Measurements from ENCODE around the gene CENPO.
"Not testable (repeated sequence)": the region's sequence is repeated elsewhere in the genome, so short reads cannot be mapped to it uniquely, and the experiment has no call there.

Gene CENPO

GRCh38 chr2:24788816-24789215 lies 4.4 kb upstream of the CENPO start:
- no peak for DNase-seq

- no peak for DNase-seq
These were observed 1.8 kb upstream of the CENPO start for GRCh38 chr2:24791452-24791851.

GRCh38 chr2:24792542-24792873 lies 717 bp upstream of the CENPO start:
- no peak for DNase-seq

- DNase-seq: no peak
These were observed 673 bp downstream of the CENPO start for GRCh38 chr2:24793761-24794435.

- no peak for DNase-seq
These were observed 4.4 kb downstream of the CENPO start for GRCh38 chr2:24797644-24798043.

GRCh38 chr2:24800487-24800886 lies 7.3 kb downstream of the CENPO start:
- DNase-seq: not testable (repeated sequence)

- not testable (repeated sequence) for DNase-seq
These were observed 12.8 kb downstream of the CENPO start for GRCh38 chr2:24805811-24806660.

GRCh38 chr2:24806661-24807036 lies 13.4 kb downstream of the CENPO start:
- no peak for DNase-seq

- DNase-seq: no peak
These were observed 16.2 kb downstream of the CENPO start for GRCh38 chr2:24809316-24810007.

GRCh38 chr2:24813691-24814137 lies 20.5 kb downstream of the CENPO start:
- no peak for DNase-seq

- no peak for DNase-seq
These were observed 21.3 kb downstream of the CENPO start for GRCh38 chr2:24814516-24814915.

GRCh38 chr2:24815171-24815570 lies 21.9 kb downstream of the CENPO start:
- DNase-seq: no peak

- no peak for DNase-seq
These were observed 23.2 kb downstream of the CENPO start for GRCh38 chr2:24816404-24816803.

GRCh38 chr2:24816884-24817283 lies 23.7 kb downstream of the CENPO start:
- DNase-seq: no peak

GRCh38 chr2:24818721-24819167 lies 25.5 kb downstream of the CENPO start:
- DNase-seq: no peak

- no peak for DNase-seq
These were observed 26.4 kb downstream of the CENPO start for GRCh38 chr2:24819442-24820174.

GRCh38 chr2:24820175-24820513 lies 26.9 kb downstream of the CENPO start:
- DNase-seq: no peak

GRCh38 chr2:24820598-24821432 lies 27.6 kb downstream of the CENPO start:
- no peak for DNase-seq

GRCh38 chr2:24821433-24821891 lies 28.2 kb downstream of the CENPO start:
- DNase-seq: no peak

- no peak for DNase-seq
These were observed 29.0 kb downstream of the CENPO start for GRCh38 chr2:24822049-24822706.

- DNase-seq: no peak
These were observed 30.9 kb downstream of the CENPO start for GRCh38 chr2:24824071-24824588.
